SH-SY5Y (cell line): ENCODE measurements around the gene PPAT.

ENCODE experiments used
- GATA2 ChIP-seq: IDR thresholded peaks from 2 replicates; pipeline ENCODE4 v1.6.1; 2011; ENCODE audit warnings: mild to moderate bottlenecking, low read depth, low read length
- GATA3 ChIP-seq: IDR thresholded peaks from 2 replicates; pipeline ENCODE4 v1.6.1; 2011; ENCODE audit warnings: low read depth, mild to moderate bottlenecking, low read length, moderate library complexity

The PPAT gene

GRCh38 chr4:56450342-56450741 is 14.9 kb upstream of the PPAT start:
- TF ChIP-seq GATA3: no peak
- no peak for TF ChIP-seq GATA2

GRCh38 chr4:56448301-56448700 is 12.9 kb upstream of the PPAT start:
- TF ChIP-seq GATA3: no peak

GRCh38 chr4:56445699-56446098 is 10.3 kb upstream of the PPAT start:
- TF ChIP-seq GATA3 (no peak), GATA2 (no peak)

GRCh38 chr4:56444719-56445118 is 9.3 kb upstream of the PPAT start:
- TF ChIP-seq GATA3 (no peak), GATA2 (no peak)

GRCh38 chr4:56440983-56441382 is 5.6 kb upstream of the PPAT start:
- TF ChIP-seq GATA3 (no peak), GATA2 (no peak)

GRCh38 chr4:56438766-56439165 is 3.4 kb upstream of the PPAT start:
- TF ChIP-seq GATA3 (no peak), GATA2 (no peak)

- TF ChIP-seq GATA2: no peak
- TF ChIP-seq GATA3: no peak
These were observed 746 bp downstream of the PPAT start for GRCh38 chr4:56434599-56435139.

- no peak for TF ChIP-seq GATA2
- no peak for TF ChIP-seq GATA3
These were observed 2.1 kb downstream of the PPAT start for GRCh38 chr4:56433280-56433679.

GRCh38 chr4:56430203-56430602 is 5.2 kb downstream of the PPAT start:
- no peak for TF ChIP-seq GATA2
- no peak for TF ChIP-seq GATA3

- no peak for TF ChIP-seq GATA3
- no peak for TF ChIP-seq GATA2
These were observed 8.2 kb downstream of the PPAT start for GRCh38 chr4:56427179-56427578.

- TF ChIP-seq GATA3 (no peak), GATA2 (no peak)
These were observed 9.1 kb downstream of the PPAT start for GRCh38 chr4:56426273-56426672.

- TF ChIP-seq GATA3 (no peak), GATA2 (no peak)
These were observed 9.9 kb downstream of the PPAT start for GRCh38 chr4:56425518-56425917.

GRCh38 chr4:56424697-56425514 is 10.5 kb downstream of the PPAT start:
- TF ChIP-seq GATA2 (no peak), GATA3 (no peak)

- TF ChIP-seq GATA3 (no peak), GATA2 (no peak)
These were observed 11.2 kb downstream of the PPAT start for GRCh38 chr4:56424176-56424575.

GRCh38 chr4:56417396-56417795 is 18.0 kb downstream of the PPAT start:
- TF ChIP-seq GATA2 (no peak), GATA3 (no peak)
